Skin epidermis (tissue), 12 donors: ENCODE measurements around the gene CD68.

ENCODE experiments used
- H3K27ac ChIP-seq, 21 experiments: fragments of 200-600 bp; sonication (generic) in 11 of 21; one replicate each; pipeline ENCODE4 v1.5.0; 2020; ENCODE audit warnings: mild to moderate bottlenecking in 3 of 21, inconsistent platforms in 2 of 21, moderate library complexity in 2 of 21
- H3K4me3 ChIP-seq, 7 experiments: fragments of 200-600 bp; sonication (generic) in 2 of 7; one replicate each; pipeline ENCODE4 v1.5.0; 2020; ENCODE audit warnings: inconsistent platforms in 2 of 7, mild to moderate bottlenecking in 2 of 7, moderate library complexity in 1 of 7

CD68 gene

GRCh38 chr17:7579001-7579833, at the start of gene CD68:
Gene CD68, plus strand, starts transcription at chr17:7579638. Its CDS starts 40 bp downstream, at chr17:7579678.
- Histone ChIP-seq H3K27ac (peak within 1 kb of the TSS; percentile 43 to 99 (median 92)), H3K4me3 (peak within 1 kb of the TSS; percentile 4 to 57 (median 16))

- H3K27ac ChIP-seq = no peak overlapping the region
- no peak overlapping the region for H3K4me3 ChIP-seq
Measured at GRCh38 chr17:7530023-7530900, 49.2 kb upstream of the CD68 start.

- no peak overlapping the region for H3K27ac ChIP-seq
- no peak overlapping the region for H3K4me3 ChIP-seq
Measured at GRCh38 chr17:7538050-7538449, 41.4 kb upstream of the CD68 start.

- no peak overlapping the region for H3K27ac ChIP-seq
- no peak overlapping the region for H3K4me3 ChIP-seq
Measured at GRCh38 chr17:7538891-7539545, 40.4 kb upstream of the CD68 start.

GRCh38 chr17:7541074-7541621, 38.3 kb upstream of the CD68 start:
- no peak overlapping the region for H3K4me3 ChIP-seq
- H3K27ac ChIP-seq = no peak overlapping the region

GRCh38 chr17:7544911-7545310, 34.5 kb upstream of the CD68 start:
- Histone ChIP-seq H3K27ac (no peak overlapping the region), H3K4me3 (no peak overlapping the region)

GRCh38 chr17:7548585-7549400, 30.6 kb upstream of the CD68 start, which contains the start of gene TNFSF12:
Gene TNFSF12, plus strand, starts transcription at chr17:7549058. Its CDS starts 96 bp downstream, at chr17:7549154.
- peak within 1 kb of the TSS; percentile 64 to 99 (median 92) for H3K27ac ChIP-seq
- H3K4me3 ChIP-seq = peak within 1 kb of the TSS; percentile 36 to 67 (median 54)

- Histone ChIP-seq H3K27ac (peak overlapping the region; percentile 64 to 99 (median 92)), H3K4me3 (peak overlapping the region; percentile 36 to 67 (median 54))
Measured at GRCh38 chr17:7549401-7550055, 29.9 kb upstream of the CD68 start.

- Histone ChIP-seq H3K27ac (peak overlapping the region in 13 of 21 experiments; percentile 18 to 99 (median 92)), H3K4me3 (no peak overlapping the region)
Measured at GRCh38 chr17:7550344-7550743, 29.1 kb upstream of the CD68 start.

- Histone ChIP-seq H3K27ac (peak overlapping the region in 9 of 21 experiments; percentile 2 to 93 (median 55)), H3K4me3 (no peak overlapping the region)
Measured at GRCh38 chr17:7551396-7551795, 28.0 kb upstream of the CD68 start.

- H3K4me3 ChIP-seq = no peak overlapping the region
- peak overlapping the region in 14 of 21 experiments; percentile 34 to 80 (median 58) for H3K27ac ChIP-seq
Measured at GRCh38 chr17:7552621-7553051, 26.8 kb upstream of the CD68 start.

GRCh38 chr17:7553356-7553755, 26.1 kb upstream of the CD68 start:
- peak overlapping the region in 17 of 21 experiments; percentile 10 to 87 (median 61) for H3K27ac ChIP-seq
- H3K4me3 ChIP-seq = no peak overlapping the region

GRCh38 chr17:7555320-7555948, 24.0 kb upstream of the CD68 start:
- Histone ChIP-seq H3K4me3 (no peak overlapping the region), H3K27ac (peak overlapping the region in 1 of 21 experiments; percentile 18)

GRCh38 chr17:7556627-7557026, 22.8 kb upstream of the CD68 start:
- Histone ChIP-seq H3K27ac (peak overlapping the region in 12 of 21 experiments; percentile 83 to 98 (median 94)), H3K4me3 (no peak overlapping the region)

GRCh38 chr17:7557147-7557764, 22.2 kb upstream of the CD68 start:
- H3K4me3 ChIP-seq = no peak overlapping the region
- H3K27ac ChIP-seq = peak overlapping the region in 19 of 21 experiments; percentile 69 to 98 (median 91)

- peak overlapping the region; percentile 57 to 98 (median 90) for H3K27ac ChIP-seq
- H3K4me3 ChIP-seq = peak overlapping the region in 6 of 7 experiments; percentile 2 to 74 (median 20)
Measured at GRCh38 chr17:7557775-7558543, 21.5 kb upstream of the CD68 start.
